Gastrocnemius medialis (tissue), 4 donors: ENCODE data around the gene EIF2S3.
"Not testable (repeated sequence)": the region's sequence is repeated elsewhere in the genome, so short reads cannot be mapped to it uniquely, and the experiment has no call there.

Source experiments
- CTCF ChIP-seq, 5 experiments: fragments of 450-650 bp in 3 of 5; fragments of 200-600 bp in 2 of 5; sonication (generic) in 2 of 5; IDR thresholded peaks in 4 of 5; conservative IDR thresholded peaks in 1 of 5; 1 replicate in 4 of 5; 2 replicates in 1 of 5; pipeline ENCODE4 v1.5.1; 2016 to 2019; ENCODE audit warnings: antibody characterized with exemption in 5 of 5, mild to moderate bottlenecking in 3 of 5, moderate library complexity in 3 of 5
- POLR2A ChIP-seq, 2 donors: fragments of 450-650 bp; IDR thresholded peaks; one replicate each; pipeline ENCODE4 v1.6.1; 2017; ENCODE audit warnings: antibody characterized with exemption in 2 of 2, mild to moderate bottlenecking in 2 of 2, moderate library complexity in 2 of 2

- TF ChIP-seq POLR2A (IDR thresholded peaks at IDR 0.05); CTCF (IDR thresholded peaks at IDR 0.05 in 4 of 5, conservative IDR thresholded peaks at IDR 0.05 in 1 of 5): not testable (repeated sequence)
These were observed 25.5 kb downstream of the EIF2S3 start for GRCh38 chrX:24080245-24080644.
